Motor neuron (in vitro differentiated cells): Measurements from ENCODE around the gene TSPAN31. TPM values are rescaled to one million over a fixed set of nuclear protein-coding genes. Genes with fewer than 3 reads are reported as not detected.
"Not testable (repeated sequence)": the region's sequence is repeated elsewhere in the genome, so short reads cannot be mapped to it uniquely, and the experiment has no call there.

Experiments
- ATAC-seq, 8 experiments: fragments of 200-7000 bp; cut with Tn5 transposase; replicated peaks in 6 of 8; 2 replicates each; pipeline ENCODE4 v1.8.0; 2021; ENCODE audit warnings: mild to moderate bottlenecking in 8 of 8, moderate library complexity in 8 of 8
- H3K27ac ChIP-seq, 2 donors: fragments of 250-450 bp; sonication (Bioruptor Pico); 2 replicates each; pipeline ENCODE4 v1.9.0; 2021; ENCODE audit warnings: antibody characterized with exemption in 2 of 2, mild to moderate bottlenecking in 2 of 2, moderate library complexity in 1 of 2
- H3K4me1 ChIP-seq, 2 donors: fragments of 250-450 bp; sonication (Bioruptor Pico); replicated peaks in 1 of 2; 2 replicates each; pipeline ENCODE4 v1.6.1; 2021; ENCODE audit warnings: antibody characterized with exemption in 2 of 2, mild to moderate bottlenecking in 2 of 2, moderate library complexity in 1 of 2
- H3K4me3 ChIP-seq, 5 donors: fragments of 250-450 bp; sonication (Bioruptor Pico); 2 replicates each; pipeline ENCODE4 v1.9.0; 2021; ENCODE audit warnings: antibody characterized with exemption in 5 of 5, mild to moderate bottlenecking in 5 of 5, moderate library complexity in 4 of 5
- WGBS, 10 experiments: fragments of 450-650 bp; shearing (Covaris generic); methylation state at CpG; one replicate each; pipeline ENCODE4 v1.0.0; 2022; 5-methylcytosine and 5-hydroxymethylcytosine counted together
- in situ Hi-C, 9 experiments: fragments of 400-800 bp; cut with MboI; loops; one replicate each; pipeline ENCODE4 v1.15.0; 2021; ENCODE audit warnings: low sequenced_read_pairs in 9 of 9, low pct_unique_long_range_greater_than_20kb in 2 of 9; ENCODE audit not compliant: unreplicated experiment in 9 of 9
- total RNA-seq, 8 experiments: library from RNA; unstranded; fragments of 300-600 nt; gene quantifications; 2 replicates each; pipeline versions ENCODE4 v1.2.3 to v1.2.4, GENCODE V29; 2022

Gene TSPAN31
- total RNA-seq, 8 experiments from 2014 or later: 19.8 to 38.6 (median 24.4) TPM

DNA sequence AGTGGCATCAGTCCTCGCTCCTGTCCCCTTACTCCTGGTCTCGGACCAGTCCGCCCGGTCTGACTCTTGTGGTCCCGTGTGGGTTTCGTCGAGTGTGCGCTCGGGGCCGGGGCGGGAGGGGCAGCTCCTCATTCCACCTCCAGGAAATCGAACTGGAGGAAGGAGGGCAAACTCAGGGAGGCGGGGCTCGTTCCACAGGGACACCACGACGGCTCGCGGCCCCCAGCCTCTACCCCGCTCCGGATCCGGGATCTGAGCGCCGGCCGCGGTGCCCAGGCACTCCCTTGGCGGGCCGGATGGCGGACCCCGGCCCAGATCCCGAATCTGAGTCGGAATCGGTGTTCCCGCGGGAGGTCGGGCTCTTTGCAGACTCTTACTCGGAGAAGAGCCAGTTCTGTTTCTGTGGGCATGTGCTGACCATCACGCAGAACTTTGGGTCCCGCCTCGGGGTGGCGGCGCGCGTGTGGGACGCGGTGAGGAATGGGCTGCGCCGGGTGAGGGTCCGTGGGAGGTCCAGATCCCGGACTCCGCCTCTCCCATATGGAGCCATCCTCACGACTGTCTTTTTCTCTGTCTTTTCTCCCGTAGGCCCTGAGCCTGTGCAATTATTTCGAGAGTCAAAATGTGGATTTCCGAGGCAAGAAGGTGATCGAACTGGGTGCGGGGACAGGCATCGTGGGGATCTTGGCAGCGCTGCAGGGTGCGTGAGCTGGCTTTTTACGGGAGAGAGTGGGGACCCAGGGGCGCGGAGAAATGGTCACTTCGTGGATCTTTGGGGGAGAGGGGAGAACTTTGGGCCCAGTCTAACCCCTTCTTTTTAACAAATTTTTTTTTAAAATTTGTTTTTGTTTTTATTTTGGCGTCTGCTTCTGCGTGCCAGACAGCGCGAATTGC, 27.8 kb downstream of the TSPAN31 start, which contains the start of gene EEF1AKMT3:
TSS of gene EEF1AKMT3 (plus strand) at position 186 of the 894 bp plus-strand sequence. CDS start at position 297, 111 bp downstream.
- in situ Hi-C loops: no loop called here
- Histone ChIP-seq H3K4me1 (peaks cover 10 to 13% of the 10 kb centered on the region in 2 donors), H3K27ac (peak within 1 kb of the TSS; percentile 97 to 98), H3K4me3 (peak within 1 kb of the TSS; percentile 75 to 91 (median 80))
- WGBS, 10 experiments: 0 to 71% (median 8%) methylated on average over 1 to 11 of the region's 67 CpGs
- peak; percentile 41 to 64 (median 62) for ATAC-seq

DNA sequence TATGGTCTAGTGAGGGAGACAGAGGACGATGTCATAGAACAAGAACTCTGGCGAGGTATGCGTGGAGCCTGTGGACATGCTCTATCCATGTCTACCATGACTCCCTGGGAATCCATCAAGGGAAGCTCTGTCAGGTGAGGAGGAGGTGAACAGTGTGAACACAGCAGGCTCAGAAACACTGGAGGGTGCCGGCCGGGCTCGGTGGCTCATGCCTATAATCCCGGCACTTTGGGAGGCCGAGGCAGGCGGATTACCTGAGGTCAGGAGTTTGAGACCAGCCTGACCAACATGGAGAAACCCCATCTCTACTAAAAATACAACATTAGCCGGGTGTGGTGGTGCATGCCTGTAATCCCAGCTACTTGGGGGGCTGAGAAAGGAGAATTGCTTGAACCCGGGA, 29.8 kb downstream of the TSPAN31 start:
- ATAC-seq, H3K27ac ChIP-seq, in situ Hi-C loops, H3K4me3 ChIP-seq: not testable (repeated sequence)
- peaks cover 10 to 13% of the 10 kb centered on the region in 2 donors for H3K4me1 ChIP-seq
- 45 to 100% (median 81%) methylated on average over 1 to 6 of the region's 11 CpGs; no CpG with 5 or more reads in 1 of the 10 experiments for WGBS, 10 experiments

DNA sequence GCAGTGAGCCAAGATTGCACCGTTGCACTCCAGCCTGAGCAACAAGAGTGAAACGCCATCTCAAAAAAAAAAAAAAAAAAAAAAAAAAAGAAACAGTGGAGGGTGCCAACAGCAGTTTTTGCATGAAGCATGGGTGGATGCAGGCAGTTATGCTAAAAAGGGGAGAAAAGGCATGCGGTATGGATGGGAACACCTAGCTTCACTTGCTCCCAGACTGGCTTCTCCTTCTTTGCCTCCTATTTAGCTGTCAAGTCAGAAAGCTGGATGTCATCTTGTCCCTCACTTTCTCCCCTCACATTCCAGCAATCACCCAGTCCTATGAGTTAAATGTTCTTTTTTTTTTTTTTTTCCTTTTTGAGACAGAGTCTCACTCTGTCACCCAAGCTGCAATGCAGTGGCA, 30.2 kb downstream of the TSPAN31 start:
- in situ Hi-C loops: no loop called here
- Histone ChIP-seq H3K27ac (no peak overlapping the region), H3K4me1 (peaks cover 10 to 13% of the 10 kb centered on the region in 2 donors), H3K4me3 (no peak overlapping the region)
- 0 to 100% (median 54%) methylated on average over 1 to 3 of the region's 3 CpGs; no CpG with 5 or more reads in 4 of the 10 experiments for WGBS, 10 experiments
- peak in 1 of 8 experiments; percentile 3 for ATAC-seq

DNA sequence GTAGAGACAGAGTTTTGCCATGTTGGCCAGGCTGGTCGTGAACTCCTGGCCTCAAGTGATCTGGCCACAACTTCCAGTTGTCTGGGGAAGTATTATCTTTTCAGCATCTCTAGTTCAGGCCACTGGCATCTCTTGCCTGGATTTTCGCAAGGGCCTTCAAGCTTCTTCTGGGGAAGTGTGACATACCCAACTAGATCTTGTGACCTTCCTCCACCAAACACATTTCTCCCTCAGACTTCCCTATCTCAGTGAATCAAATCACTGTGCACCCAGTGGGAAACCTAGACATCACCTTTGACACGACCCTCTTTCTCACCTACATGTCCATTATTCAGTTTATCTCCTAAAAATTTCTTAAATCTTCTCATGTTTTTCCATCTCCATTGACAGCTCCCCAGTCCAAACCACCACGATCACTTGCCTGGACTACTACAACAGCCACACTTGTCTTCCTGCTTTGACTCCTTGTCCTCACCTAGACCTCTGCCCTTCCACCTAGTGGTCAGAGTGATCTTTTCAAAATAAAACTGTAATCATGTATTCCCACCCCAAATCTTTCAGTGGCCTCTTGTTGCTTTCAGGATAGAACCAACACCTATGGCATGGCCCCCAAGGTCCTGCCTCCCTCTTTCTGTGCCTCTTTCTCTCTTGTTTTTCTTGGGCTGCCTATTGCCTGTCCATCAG, 30.9 kb downstream of the TSPAN31 start:
- no peak for ATAC-seq
- in situ Hi-C loops: no loop called here
- WGBS, 10 experiments: 60 to 100% (median 85%) methylated on average over 1 to 4 of the region's 4 CpGs
- H3K4me3 ChIP-seq: no peak overlapping the region
- peaks cover 10 to 13% of the 10 kb centered on the region in 2 donors for H3K4me1 ChIP-seq
- no peak overlapping the region for H3K27ac ChIP-seq

DNA sequence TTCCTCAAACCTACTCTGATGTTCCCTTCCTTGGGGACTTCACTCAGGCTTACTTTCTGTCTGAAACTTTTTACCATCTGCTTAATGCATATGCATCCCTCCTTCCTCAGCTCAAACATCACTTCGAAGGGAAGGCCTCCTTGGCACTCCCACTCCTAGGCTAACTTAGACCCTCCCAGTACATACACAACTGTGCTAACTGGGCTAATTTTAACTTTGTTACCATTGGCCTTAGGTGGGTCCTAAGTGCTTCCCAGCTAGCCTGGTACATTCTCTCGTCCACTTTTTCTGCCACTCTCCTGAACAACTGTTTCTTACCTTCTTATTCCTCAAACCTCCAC, 31.4 kb downstream of the TSPAN31 start:
- 39 to 100% (median 69%) methylated on average over 1 to 2 of the region's 2 CpGs; no CpG with 5 or more reads in 1 of the 10 experiments for whole genome bisulfite sequencing, 10 experiments

DNA sequence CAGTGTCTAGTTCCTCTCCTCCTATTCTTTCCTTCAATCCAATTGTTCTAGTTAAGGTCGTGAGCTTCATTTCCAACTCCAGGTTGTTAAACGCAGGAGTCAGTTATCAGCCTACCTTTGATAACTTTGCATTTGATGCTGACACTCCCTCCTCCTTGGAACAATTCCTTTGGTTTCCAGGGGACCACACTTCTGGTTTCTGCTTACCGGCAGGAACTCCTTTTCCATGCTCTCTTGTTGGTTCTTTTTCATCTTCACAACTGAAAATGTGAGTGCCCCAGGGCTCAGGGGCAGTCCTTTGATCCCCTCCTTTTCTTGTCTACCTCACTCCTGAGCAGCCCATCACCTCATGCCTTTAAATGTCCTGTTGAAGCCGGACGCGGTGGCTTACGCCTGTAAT, 32.5 kb downstream of the TSPAN31 start:
- 72 to 100% (median 86%) methylated on average over 1 to 7 of the region's 7 CpGs for WGBS, 10 experiments
- Histone ChIP-seq H3K27ac (no peak overlapping the region), H3K4me3 (no peak overlapping the region), H3K4me1 (peaks cover 5 to 6% of the 10 kb centered on the region in 2 donors)
- in situ Hi-C loops: no loop called here
- no peak for ATAC-seq

More for the DNA sequence above, 31.4 kb downstream of the TSPAN31 start:
- H3K4me3 ChIP-seq: no peak overlapping the region
- no peak overlapping the region for H3K27ac ChIP-seq
- peaks cover 5 to 8% of the 10 kb centered on the region in 2 donors for H3K4me1 ChIP-seq
- ATAC-seq: no peak
- in situ Hi-C loops: no loop called here

DNA sequence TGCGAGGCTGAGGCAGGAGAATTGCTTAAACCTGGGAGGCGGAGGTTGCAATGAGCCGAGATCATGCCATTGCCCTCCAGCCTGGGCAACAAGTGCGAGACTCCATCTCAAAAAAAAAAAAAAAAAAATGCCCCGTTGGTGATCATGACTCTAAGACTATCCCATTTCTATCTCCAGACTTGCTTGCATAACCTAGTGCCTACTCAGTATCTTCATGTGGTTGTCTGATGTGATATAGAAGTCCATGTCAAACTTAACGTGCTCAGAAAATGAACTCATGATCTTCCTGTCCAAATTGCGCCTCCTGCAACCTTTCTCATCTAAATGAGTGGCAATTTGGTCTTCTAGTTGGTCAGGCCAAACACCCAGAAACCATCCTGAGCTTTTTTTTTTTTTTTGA, 33.1 kb downstream of the TSPAN31 start:
- ATAC-seq: no peak
- in situ Hi-C loops: no loop called here
- Histone ChIP-seq H3K4me1 (peaks cover 6% of the 10 kb centered on the region in 2 donors), H3K4me3 (no peak overlapping the region), H3K27ac (no peak overlapping the region)
- WGBS, 10 experiments: 67 to 100% (median 88%) methylated on average over 1 to 4 of the region's 7 CpGs; no CpG with 5 or more reads in 4 of the 10 experiments

DNA sequence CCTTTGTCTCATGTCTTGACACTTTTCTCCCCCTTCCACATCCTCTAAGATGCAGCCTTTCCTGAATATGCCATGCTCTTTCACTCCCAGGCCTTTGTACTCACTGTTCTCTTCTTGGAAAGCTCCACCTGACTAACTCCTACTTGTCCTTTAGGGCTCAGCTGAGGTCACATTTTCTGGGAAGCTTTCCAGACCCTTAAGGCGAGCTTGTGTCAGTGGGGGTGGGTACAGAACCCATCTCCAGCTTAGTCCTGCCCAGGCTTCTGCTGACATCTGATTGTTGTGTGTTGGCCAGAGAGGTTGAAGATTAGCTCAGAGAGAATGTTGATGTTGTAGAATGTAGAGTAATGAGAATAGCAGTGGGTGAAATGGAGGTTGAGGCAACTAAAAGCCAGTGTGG, 34.9 kb downstream of the TSPAN31 start:
- Histone ChIP-seq H3K4me1 (peaks cover 4 to 9% of the 10 kb centered on the region in 2 donors), H3K27ac (no peak overlapping the region), H3K4me3 (no peak overlapping the region)
- ATAC-seq: no peak
- in situ Hi-C loops: no loop called here
- WGBS, 10 experiments: 0 to 100% (median 59%) methylated on average over 1 of the region's 1 CpG; no CpG with 5 or more reads in 4 of the 10 experiments

DNA sequence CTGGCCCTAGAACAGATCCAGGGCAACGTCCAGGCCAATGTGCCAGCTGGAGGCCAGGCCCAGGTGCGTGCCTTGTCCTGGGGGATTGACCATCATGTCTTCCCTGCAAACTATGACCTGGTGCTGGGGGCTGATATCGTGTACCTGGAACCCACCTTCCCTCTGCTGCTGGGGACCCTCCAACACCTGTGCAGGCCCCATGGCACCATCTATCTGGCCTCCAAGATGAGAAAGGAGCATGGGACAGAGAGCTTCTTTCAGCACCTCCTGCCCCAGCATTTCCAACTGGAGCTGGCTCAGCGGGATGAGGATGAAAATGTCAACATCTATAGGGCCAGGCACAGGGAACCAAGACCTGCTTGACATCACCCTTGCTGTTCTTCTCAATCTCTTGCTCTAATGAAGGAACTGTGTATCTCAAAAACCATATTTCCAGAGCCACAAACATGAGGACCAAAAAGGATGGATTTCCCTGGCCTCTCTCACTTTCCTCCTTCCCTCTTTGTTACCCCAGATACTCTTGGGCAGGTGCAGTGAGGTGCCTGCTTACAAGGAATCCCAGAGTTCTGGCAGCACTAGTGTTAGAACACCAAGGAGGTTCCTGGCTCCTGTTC, 35.6 kb downstream of the TSPAN31 start:
- Histone ChIP-seq H3K4me3 (no peak overlapping the region), H3K4me1 (peaks cover 4 to 9% of the 10 kb centered on the region in 2 donors), H3K27ac (no peak overlapping the region)
- no peak for ATAC-seq
- 57 to 100% (median 80%) methylated on average over 1 to 3 of the region's 4 CpGs; no CpG with 5 or more reads in 3 of the 10 experiments for WGBS, 10 experiments
- in situ Hi-C loops: no loop called here

DNA sequence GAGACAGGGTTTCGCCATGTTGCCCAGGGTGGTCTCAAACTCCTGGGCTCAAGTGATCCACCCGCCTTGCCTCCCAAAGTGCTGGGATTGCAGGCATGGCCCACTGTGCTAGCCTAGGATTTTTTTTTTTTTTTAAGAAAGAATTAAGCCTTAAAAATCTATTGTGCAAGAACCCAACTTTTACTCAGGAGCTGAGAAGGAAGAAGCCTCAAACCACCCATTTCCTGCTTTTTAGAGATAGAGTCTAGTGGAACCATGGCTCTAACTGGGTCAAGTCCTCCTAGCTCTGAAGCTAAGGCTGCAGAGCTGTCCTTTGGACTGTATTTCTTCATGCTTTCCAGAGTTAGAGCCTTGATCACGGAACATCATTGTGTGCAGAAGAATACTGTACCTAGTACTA, 36.4 kb downstream of the TSPAN31 start:
- ATAC-seq: no peak
- WGBS, 10 experiments: 20 to 100% (median 93%) methylated on average over 1 to 3 of the region's 3 CpGs
- in situ Hi-C loops: no loop called here
- Histone ChIP-seq H3K27ac (no peak overlapping the region), H3K4me1 (peaks cover 4 to 9% of the 10 kb centered on the region in 2 donors), H3K4me3 (no peak overlapping the region)

DNA sequence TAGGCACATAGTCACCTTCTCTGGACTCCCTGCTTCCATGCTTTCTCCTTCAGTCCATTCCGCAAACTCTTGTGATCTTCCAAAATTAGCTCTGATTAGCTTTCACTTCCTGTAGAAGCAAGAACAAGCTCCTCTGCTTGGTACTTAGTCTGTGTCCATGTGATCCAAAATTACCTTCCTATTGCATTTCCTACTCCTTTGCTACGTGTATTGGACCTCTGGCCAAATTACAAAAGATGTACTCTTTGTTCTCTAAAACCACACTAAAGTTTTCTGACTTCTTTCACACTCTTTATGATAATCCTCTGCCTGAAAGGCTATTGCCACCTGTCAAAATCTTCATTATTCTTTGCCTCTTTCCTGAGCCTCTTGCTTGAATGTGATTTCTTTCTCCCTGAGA, 37.0 kb downstream of the TSPAN31 start:
- in situ Hi-C loops: no loop called here
- no peak overlapping the region for H3K4me3 ChIP-seq
- no peak overlapping the region for H3K27ac ChIP-seq
- no peak for ATAC-seq
- peaks cover 4 to 9% of the 10 kb centered on the region in 2 donors for H3K4me1 ChIP-seq
- 17 to 83% (median 52%) methylated on average over 1 to 2 of the region's 2 CpGs for WGBS, 10 experiments

DNA sequence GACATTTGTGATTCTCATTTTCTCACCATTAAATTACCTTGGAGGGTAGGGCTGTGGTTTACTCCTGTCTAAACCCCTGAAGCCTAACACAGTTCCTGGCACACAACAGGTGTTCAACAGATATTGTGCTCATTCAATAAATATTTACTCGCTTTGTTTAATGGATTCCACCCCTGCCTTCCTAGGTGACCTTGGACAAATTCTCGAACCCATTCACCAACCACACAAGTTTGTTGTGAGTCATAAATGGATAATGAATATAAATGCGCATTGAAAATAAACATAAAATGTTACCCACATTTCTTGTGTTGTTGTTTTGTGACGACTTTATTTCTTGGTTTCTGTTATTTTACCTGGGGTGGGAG, 37.4 kb downstream of the TSPAN31 start:
- ATAC-seq: peak in 3 of 8 experiments; percentile 2 to 6 (median 5)
- H3K27ac ChIP-seq: no peak overlapping the region
- WGBS, 10 experiments: 0 to 67% (median 31%) methylated on average over 2 to 4 of the region's 4 CpGs; no CpG with 5 or more reads in 1 of the 10 experiments
- H3K4me3 ChIP-seq: peak overlapping the region in 3 of 5 donors; percentile 69 to 97 (median 73)
- peaks cover 4 to 9% of the 10 kb centered on the region in 2 donors for H3K4me1 ChIP-seq
- in situ Hi-C loops: no loop called here
